ENCODE results near the gene KBTBD4. TPM values are rescaled to one million over a fixed set of nuclear protein-coding genes. Genes with fewer than 3 reads are reported as not detected.

KBTBD4 gene
- total and polyA plus RNA-seq, 2 donors (not counting 1 experiment from before 2014, with no cell fraction given): 8.6 to 20.3 TPM

DNA sequence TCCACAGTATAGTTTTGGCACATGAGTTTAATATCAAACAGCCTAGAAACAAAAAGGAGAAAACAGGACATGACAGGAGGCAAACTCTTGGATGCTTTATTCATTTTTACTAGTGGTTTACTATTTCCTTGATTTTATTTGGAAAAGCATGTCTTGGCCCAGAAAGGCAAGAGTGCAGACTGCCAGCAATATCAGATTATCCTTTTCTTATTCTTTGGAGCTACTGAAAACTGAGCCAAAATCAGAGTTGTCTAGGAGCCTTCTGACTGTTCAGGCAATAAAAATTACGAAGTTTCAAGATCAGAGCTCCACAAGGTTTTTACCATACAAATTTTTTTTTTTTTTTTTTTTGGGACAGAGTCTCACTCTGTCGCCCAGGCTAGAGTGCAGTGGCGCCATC, 41.9 kb downstream of the KBTBD4 start:
- H4K20me1 ChIP-seq (ENCODE audit: control insufficient read depth, insufficient read depth, low read length, poor library complexity, severe bottlenecking): peaks cover 90% of the 10 kb centered on the region
- no peak overlapping the region for H3K4me3 Mint-ChIP-seq
- H3K27me3 Mint-ChIP-seq: no peaks in the 10 kb centered on the region
- DNase-seq: no peak
- no peak for ATAC-seq (ENCODE audit: low read depth)
- no peak overlapping the region for H3K4me3 ChIP-seq (ENCODE audit: control extremely low read depth in 1 of 5, extremely low read depth in 1 of 5, insufficient read depth in 1 of 5, low read depth in 2 of 5, low read length in 4 of 5)
- H3K79me2 ChIP-seq (ENCODE audit: control insufficient read depth, insufficient read depth, low read length): peaks cover 100% of the 10 kb centered on the region
- H3K36me3 ChIP-seq (replicated peaks in 1 of 2; ENCODE audit: control extremely low read depth in 1 of 2, control insufficient read depth in 1 of 2, extremely low read depth in 1 of 2, insufficient read depth in 2 of 2, low read length in 1 of 2): peaks cover 0 to 9% of the 10 kb centered on the region in 2 experiments
- TF ChIP-seq, protein P1, sequence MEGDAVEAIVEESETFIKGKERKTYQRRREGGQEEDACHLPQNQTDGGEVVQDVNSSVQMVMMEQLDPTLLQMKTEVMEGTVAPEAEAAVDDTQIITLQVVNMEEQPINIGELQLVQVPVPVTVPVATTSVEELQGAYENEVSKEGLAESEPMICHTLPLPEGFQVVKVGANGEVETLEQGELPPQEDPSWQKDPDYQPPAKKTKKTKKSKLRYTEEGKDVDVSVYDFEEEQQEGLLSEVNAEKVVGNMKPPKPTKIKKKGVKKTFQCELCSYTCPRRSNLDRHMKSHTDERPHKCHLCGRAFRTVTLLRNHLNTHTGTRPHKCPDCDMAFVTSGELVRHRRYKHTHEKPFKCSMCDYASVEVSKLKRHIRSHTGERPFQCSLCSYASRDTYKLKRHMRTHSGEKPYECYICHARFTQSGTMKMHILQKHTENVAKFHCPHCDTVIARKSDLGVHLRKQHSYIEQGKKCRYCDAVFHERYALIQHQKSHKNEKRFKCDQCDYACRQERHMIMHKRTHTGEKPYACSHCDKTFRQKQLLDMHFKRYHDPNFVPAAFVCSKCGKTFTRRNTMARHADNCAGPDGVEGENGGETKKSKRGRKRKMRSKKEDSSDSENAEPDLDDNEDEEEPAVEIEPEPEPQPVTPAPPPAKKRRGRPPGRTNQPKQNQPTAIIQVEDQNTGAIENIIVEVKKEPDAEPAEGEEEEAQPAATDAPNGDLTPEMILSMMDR (IDR thresholded peaks at IDR 0.05): no peak
- no peak for TF ChIP-seq EZH2 (IDR thresholded peaks at IDR 0.05; ENCODE audit: borderline replicate concordance, insufficient read depth, low read depth, low read length, poor library complexity, severe bottlenecking)
- peaks cover 32 to 34% of the 10 kb centered on the region in 2 donors for H3K4me1 ChIP-seq (ENCODE audit: control insufficient read depth in 2 of 2, insufficient read depth in 2 of 2, low read length in 2 of 2)
- H2AFZ ChIP-seq (ENCODE audit: insufficient read depth, low read depth, low read length, poor library complexity, severe bottlenecking): no peak overlapping the region
- ChIA-PET POLR2A (interaction anchor here (0.5 to 0.6 kb wide), 2 partner anchors 31 to 222 kb away, joined by 3 read pairs; no protein-coding TSS in a partner anchor), CTCF (no interaction called here)
- H3K9me3 ChIP-seq (ENCODE audit: control extremely low read depth in 1 of 3, control insufficient read depth in 2 of 3, insufficient read depth in 1 of 3, low read length in 2 of 3): no peaks in the 10 kb centered on the region
- H3K9me3 Mint-ChIP-seq (ENCODE audit: insufficient read depth): no peaks in the 10 kb centered on the region
- WGBS (ENCODE audit: insufficient coverage): no CpG with 5 or more reads among the region's 3 CpGs
- H3K27ac ChIP-seq (ENCODE audit: low read length in 2 of 2): no peak overlapping the region
- no peak overlapping the region for H3K27ac Mint-ChIP-seq
- peaks cover 56% of the 10 kb centered on the region for H3K4me1 Mint-ChIP-seq
- intact Hi-C loops (cut with micrococcal nuclease): no loop called here
- H3K4me2 ChIP-seq (replicated peaks; ENCODE audit: low read depth, low read length, poor library complexity, severe bottlenecking): no peak overlapping the region
- no peak overlapping the region for H3K9ac ChIP-seq (ENCODE audit: low read length)
- H3K27me3 ChIP-seq (replicated peaks in 1 of 4; ENCODE audit: control extremely low read depth in 1 of 4, control insufficient read depth in 3 of 4, insufficient read depth in 4 of 4, low read length in 3 of 4): no peaks in the 10 kb centered on the region

GRCh38 chr11:47534704-47535251, 44.0 kb downstream of the KBTBD4 start:
- CTCF ChIA-PET: interaction anchor here (0.7 kb wide), 1 partner anchor 204 kb away, joined by 3 read pairs; no protein-coding TSS in a partner anchor
- 100% methylated on average over 1 of the region's 4 CpGs for WGBS (ENCODE audit: insufficient coverage)
- Mint-ChIP-seq H3K27me3 (no peaks in the 10 kb centered on the region), H3K4me3 (no peak overlapping the region), H3K9me3 (ENCODE audit: insufficient read depth) (no peaks in the 10 kb centered on the region), H3K27ac (peak overlapping the region; percentile 4), H3K4me1 (peaks cover 45% of the 10 kb centered on the region)
- H3K79me2 ChIP-seq (ENCODE audit: control insufficient read depth, insufficient read depth, low read length): peaks cover 100% of the 10 kb centered on the region
- ATAC-seq (ENCODE audit: low read depth) (no peak), DNase-seq (no peak)
- H3K9ac ChIP-seq (ENCODE audit: low read length): no peak overlapping the region
- peaks cover 95% of the 10 kb centered on the region for H4K20me1 ChIP-seq (ENCODE audit: control insufficient read depth, insufficient read depth, low read length, poor library complexity, severe bottlenecking)
- no peaks in the 10 kb centered on the region for H3K9me3 ChIP-seq (ENCODE audit: control extremely low read depth in 1 of 3, control insufficient read depth in 2 of 3, insufficient read depth in 1 of 3, low read length in 2 of 3)
- no peaks in the 10 kb centered on the region for H3K27me3 ChIP-seq (replicated peaks in 1 of 4; ENCODE audit: control extremely low read depth in 1 of 4, control insufficient read depth in 3 of 4, insufficient read depth in 4 of 4, low read length in 3 of 4)
- no peak overlapping the region for H2AFZ ChIP-seq (ENCODE audit: insufficient read depth, low read depth, low read length, poor library complexity, severe bottlenecking)
- intact Hi-C loops (cut with micrococcal nuclease): no loop called here
- H3K4me1 ChIP-seq (ENCODE audit: control insufficient read depth in 2 of 2, insufficient read depth in 2 of 2, low read length in 2 of 2): peaks cover 21 to 23% of the 10 kb centered on the region in 2 donors
- no peak overlapping the region for H3K4me2 ChIP-seq (replicated peaks; ENCODE audit: low read depth, low read length, poor library complexity, severe bottlenecking)
- H3K27ac ChIP-seq (ENCODE audit: low read length in 2 of 2): peak overlapping the region in 1 of 2 donors; percentile 36
- TF ChIP-seq EZH2 (IDR thresholded peaks at IDR 0.05; ENCODE audit: borderline replicate concordance, insufficient read depth, low read depth, low read length, poor library complexity, severe bottlenecking): no peak
- TF ChIP-seq, protein P1 (IDR thresholded peaks at IDR 0.05): no peak
- H3K4me3 ChIP-seq (ENCODE audit: control extremely low read depth in 1 of 5, extremely low read depth in 1 of 5, insufficient read depth in 1 of 5, low read depth in 2 of 5, low read length in 4 of 5): no peak overlapping the region
- POLR2A ChIA-PET: interaction anchor here (0.6 kb wide), 1 partner anchor 17 kb away, joined by 3 read pairs; no protein-coding TSS in a partner anchor
- peaks cover 0 to 18% of the 10 kb centered on the region in 2 experiments for H3K36me3 ChIP-seq (replicated peaks in 1 of 2; ENCODE audit: control extremely low read depth in 1 of 2, control insufficient read depth in 1 of 2, extremely low read depth in 1 of 2, insufficient read depth in 2 of 2, low read length in 1 of 2)

Measured in B cell (primary cell).